ENCODE measurements around the gene PAWR. TPM values are rescaled to one million over a fixed set of nuclear protein-coding genes. Genes with fewer than 3 reads are reported as not detected.

The PAWR gene
- total and polyA plus RNA-seq, 9 of the 15 experiments (the other 6 are each of a cell fraction or from before 2014, with no cell fraction given): 0.82 TPM; not detected in 8

- TF ChIP-seq ZBTB49 (CRISPR knock-in tag; IDR thresholded peaks at IDR 0.05; ENCODE audit: borderline replicate concordance) (no peak), MGA (IDR thresholded peaks at IDR 0.05) (no peak), RAD21 (CRISPR knock-in tag; conservative IDR thresholded peaks at IDR 0.05 in 1 of 2, IDR thresholded peaks at IDR 0.05 in 1 of 2) (no peak)
Measured at GRCh38 chr12:79549531-79550271, 141.1 kb downstream of the PAWR start (continued).

All from K562 (cell line).